ENCODE measurements around the gene EFL1.

DNA sequence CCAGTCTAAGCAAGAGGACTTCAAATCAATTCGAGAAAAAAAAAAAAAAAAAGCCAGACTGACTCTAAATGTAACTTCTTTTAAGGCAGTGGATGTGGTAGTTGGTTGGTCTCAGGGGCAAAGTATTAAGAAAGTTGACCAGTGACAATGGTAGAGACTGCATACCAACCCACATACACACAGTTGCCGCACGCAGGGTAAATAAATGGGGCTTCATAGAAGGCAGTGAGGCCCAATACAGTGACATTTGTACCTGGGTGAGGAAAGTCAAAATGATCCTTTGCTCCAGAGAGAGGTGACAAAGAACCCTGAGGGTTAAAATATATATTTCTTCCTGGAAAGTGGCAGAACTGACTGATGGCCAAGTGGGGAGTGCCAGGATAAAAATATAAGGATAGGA is 116.0 kb downstream of the EFL1 start:
- TF ChIP-seq TAF1 (conservative IDR thresholded peaks at IDR 0.05) = no peak
- TF ChIP-seq, protein P1, sequence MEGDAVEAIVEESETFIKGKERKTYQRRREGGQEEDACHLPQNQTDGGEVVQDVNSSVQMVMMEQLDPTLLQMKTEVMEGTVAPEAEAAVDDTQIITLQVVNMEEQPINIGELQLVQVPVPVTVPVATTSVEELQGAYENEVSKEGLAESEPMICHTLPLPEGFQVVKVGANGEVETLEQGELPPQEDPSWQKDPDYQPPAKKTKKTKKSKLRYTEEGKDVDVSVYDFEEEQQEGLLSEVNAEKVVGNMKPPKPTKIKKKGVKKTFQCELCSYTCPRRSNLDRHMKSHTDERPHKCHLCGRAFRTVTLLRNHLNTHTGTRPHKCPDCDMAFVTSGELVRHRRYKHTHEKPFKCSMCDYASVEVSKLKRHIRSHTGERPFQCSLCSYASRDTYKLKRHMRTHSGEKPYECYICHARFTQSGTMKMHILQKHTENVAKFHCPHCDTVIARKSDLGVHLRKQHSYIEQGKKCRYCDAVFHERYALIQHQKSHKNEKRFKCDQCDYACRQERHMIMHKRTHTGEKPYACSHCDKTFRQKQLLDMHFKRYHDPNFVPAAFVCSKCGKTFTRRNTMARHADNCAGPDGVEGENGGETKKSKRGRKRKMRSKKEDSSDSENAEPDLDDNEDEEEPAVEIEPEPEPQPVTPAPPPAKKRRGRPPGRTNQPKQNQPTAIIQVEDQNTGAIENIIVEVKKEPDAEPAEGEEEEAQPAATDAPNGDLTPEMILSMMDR (IDR thresholded peaks at IDR 0.05; ENCODE audit: low read depth, low read length, missing input control) = no peak
- no peak for TF ChIP-seq JUND (IDR thresholded peaks at IDR 0.05)
- TF ChIP-seq SP1 (IDR thresholded peaks at IDR 0.05) = no peak
- TF ChIP-seq YY1 (IDR thresholded peaks at IDR 0.05) = no peak
- TF ChIP-seq FOXA2 (IDR thresholded peaks at IDR 0.05) = no peak
- TF ChIP-seq GABPA (IDR thresholded peaks at IDR 0.05 in 1 of 2, conservative IDR thresholded peaks at IDR 0.05 in 1 of 2) = no peak
- TF ChIP-seq, protein P2, sequence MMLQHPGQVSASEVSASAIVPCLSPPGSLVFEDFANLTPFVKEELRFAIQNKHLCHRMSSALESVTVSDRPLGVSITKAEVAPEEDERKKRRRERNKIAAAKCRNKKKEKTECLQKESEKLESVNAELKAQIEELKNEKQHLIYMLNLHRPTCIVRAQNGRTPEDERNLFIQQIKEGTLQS (IDR thresholded peaks at IDR 0.05) = no peak
- TF ChIP-seq, protein P3, sequence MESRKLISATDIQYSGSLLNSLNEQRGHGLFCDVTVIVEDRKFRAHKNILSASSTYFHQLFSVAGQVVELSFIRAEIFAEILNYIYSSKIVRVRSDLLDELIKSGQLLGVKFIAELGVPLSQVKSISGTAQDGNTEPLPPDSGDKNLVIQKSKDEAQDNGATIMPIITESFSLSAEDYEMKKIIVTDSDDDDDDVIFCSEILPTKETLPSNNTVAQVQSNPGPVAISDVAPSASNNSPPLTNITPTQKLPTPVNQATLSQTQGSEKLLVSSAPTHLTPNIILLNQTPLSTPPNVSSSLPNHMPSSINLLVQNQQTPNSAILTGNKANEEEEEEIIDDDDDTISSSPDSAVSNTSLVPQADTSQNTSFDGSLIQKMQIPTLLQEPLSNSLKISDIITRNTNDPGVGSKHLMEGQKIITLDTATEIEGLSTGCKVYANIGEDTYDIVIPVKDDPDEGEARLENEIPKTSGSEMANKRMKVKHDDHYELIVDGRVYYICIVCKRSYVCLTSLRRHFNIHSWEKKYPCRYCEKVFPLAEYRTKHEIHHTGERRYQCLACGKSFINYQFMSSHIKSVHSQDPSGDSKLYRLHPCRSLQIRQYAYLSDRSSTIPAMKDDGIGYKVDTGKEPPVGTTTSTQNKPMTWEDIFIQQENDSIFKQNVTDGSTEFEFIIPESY (IDR thresholded peaks at IDR 0.05) = no peak
- TF ChIP-seq, protein P4, sequence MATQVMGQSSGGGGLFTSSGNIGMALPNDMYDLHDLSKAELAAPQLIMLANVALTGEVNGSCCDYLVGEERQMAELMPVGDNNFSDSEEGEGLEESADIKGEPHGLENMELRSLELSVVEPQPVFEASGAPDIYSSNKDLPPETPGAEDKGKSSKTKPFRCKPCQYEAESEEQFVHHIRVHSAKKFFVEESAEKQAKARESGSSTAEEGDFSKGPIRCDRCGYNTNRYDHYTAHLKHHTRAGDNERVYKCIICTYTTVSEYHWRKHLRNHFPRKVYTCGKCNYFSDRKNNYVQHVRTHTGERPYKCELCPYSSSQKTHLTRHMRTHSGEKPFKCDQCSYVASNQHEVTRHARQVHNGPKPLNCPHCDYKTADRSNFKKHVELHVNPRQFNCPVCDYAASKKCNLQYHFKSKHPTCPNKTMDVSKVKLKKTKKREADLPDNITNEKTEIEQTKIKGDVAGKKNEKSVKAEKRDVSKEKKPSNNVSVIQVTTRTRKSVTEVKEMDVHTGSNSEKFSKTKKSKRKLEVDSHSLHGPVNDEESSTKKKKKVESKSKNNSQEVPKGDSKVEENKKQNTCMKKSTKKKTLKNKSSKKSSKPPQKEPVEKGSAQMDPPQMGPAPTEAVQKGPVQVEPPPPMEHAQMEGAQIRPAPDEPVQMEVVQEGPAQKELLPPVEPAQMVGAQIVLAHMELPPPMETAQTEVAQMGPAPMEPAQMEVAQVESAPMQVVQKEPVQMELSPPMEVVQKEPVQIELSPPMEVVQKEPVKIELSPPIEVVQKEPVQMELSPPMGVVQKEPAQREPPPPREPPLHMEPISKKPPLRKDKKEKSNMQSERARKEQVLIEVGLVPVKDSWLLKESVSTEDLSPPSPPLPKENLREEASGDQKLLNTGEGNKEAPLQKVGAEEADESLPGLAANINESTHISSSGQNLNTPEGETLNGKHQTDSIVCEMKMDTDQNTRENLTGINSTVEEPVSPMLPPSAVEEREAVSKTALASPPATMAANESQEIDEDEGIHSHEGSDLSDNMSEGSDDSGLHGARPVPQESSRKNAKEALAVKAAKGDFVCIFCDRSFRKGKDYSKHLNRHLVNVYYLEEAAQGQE (IDR thresholded peaks at IDR 0.05) = no peak
- TF ChIP-seq HNF4A (conservative IDR thresholded peaks at IDR 0.05) = no peak
- no peak for TF ChIP-seq EGR1 (IDR thresholded peaks at IDR 0.05; ENCODE audit: low read depth in 2 of 2)

Data from liver (tissue), 3 donors.